Upper lobe of right lung (tissue), 1 donor: ENCODE measurements around the gene SIRT7. TPM values are rescaled to one million over a fixed set of nuclear protein-coding genes. Genes with fewer than 3 reads are reported as not detected.

Experiments
- ATAC-seq: fragments of 200-7000 bp; cut with Tn5 transposase; one replicate; pipeline ENCODE4 v1.9.1; 2020; ENCODE audit warnings: mild to moderate bottlenecking, moderate library complexity
- DNase-seq: peaks from one replicate; pipeline ENCODE4 v3.0.0-alpha.2; 2020
- H3K27ac ChIP-seq: fragments of 200-600 bp; one replicate; pipeline ENCODE4 v1.8.0; 2022
- H3K27me3 ChIP-seq: fragments of 200-600 bp; one replicate; pipeline ENCODE4 v1.8.0; 2022; ENCODE audit warnings: mild to moderate bottlenecking
- H3K36me3 ChIP-seq: fragments of 200-600 bp; one replicate; pipeline ENCODE4 v1.8.0; 2022
- H3K4me1 ChIP-seq: fragments of 200-600 bp; one replicate; pipeline ENCODE4 v1.8.0; 2022
- H3K4me3 ChIP-seq: fragments of 200-600 bp; one replicate; pipeline ENCODE4 v1.8.0; 2022; ENCODE audit warnings: mild to moderate bottlenecking
- H3K9me3 ChIP-seq: fragments of 200-600 bp; one replicate; pipeline ENCODE4 v1.8.0; 2022
- intact Hi-C: fragments of 100-400 bp; cut with DNase I; formaldehyde crosslinking; loops from one replicate; pipeline ENCODE4 v1.11.0; 2022
- total RNA-seq: library from RNA; stranded (reverse); fragmentation: NEBNext Ultra II Directional; extraction: Animal tissue kit (Norgen Biotek cat#: 25700); gene quantifications from one replicate; pipeline ENCODE4 v1.2.1, GENCODE V29; 2021
- TF ChIP-seq, protein P1 (sequence below): fragments of 200-600 bp; IDR thresholded peaks from one replicate; pipeline ENCODE4 v1.8.0; 2022; ENCODE audit warnings: antibody characterized with exemption
- donor health status: DM: no; HTN: yes; CAD: no; lungs with severe emphysema.

SIRT7 gene
- total RNA-seq, 1 donor from 2014 or later, result 27.5 TPM

DNA sequence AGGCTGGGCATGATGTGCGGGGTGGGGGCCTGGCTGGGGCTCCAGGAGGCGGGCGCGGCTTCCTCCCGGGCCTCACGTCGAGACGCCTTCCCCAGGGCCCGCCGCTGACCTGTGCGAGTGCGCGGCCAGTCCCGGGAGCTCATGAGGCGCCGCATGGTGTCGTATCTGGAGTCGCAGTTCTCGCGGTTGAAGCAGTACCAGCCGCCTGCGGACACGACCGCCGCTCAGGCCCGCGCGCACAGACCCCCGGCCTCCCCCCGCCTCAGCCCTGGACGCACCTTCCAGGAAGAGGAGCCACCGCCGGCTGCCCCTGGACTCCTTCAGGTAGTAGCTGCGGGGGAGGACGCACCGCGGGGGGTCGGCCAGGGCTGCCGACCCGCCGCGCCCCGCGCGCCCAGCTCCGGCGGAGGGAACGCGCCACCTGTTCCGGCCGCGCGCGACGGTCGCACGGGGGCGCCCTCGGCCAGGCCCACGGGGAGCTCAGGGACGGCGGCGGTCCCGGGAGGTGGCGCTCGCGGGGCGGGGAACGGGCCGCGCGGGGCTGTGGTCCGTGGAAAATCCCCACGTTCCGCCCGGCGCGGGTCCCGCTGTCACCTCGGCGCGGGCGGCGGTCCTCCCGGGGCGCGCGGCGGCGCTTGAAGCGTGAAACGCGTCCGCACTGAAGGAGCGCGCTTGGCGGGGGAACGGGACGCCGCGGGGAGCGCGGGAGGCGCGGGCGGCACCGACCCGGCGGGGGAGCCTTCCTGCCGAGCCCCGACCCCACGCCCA lies 41.6 kb upstream of the SIRT7 start:
- DNase-seq, result peak; percentile 88
- no peaks in the 10 kb centered on the region for H3K36me3 ChIP-seq
- intact Hi-C loops, result loop anchor here (2.0 to 10.0 kb wide), 2 partner anchors 61 to 195 kb away; no protein-coding TSS in a partner anchor
- H3K4me1 ChIP-seq, result peaks cover 9% of the 10 kb centered on the region
- no peak overlapping the region for H3K27ac ChIP-seq
- H3K27me3 ChIP-seq, result peaks cover 41% of the 10 kb centered on the region
- no peaks in the 10 kb centered on the region for H3K9me3 ChIP-seq
- H3K4me3 ChIP-seq, result peak overlapping the region; percentile 47
- TF ChIP-seq, protein P1, sequence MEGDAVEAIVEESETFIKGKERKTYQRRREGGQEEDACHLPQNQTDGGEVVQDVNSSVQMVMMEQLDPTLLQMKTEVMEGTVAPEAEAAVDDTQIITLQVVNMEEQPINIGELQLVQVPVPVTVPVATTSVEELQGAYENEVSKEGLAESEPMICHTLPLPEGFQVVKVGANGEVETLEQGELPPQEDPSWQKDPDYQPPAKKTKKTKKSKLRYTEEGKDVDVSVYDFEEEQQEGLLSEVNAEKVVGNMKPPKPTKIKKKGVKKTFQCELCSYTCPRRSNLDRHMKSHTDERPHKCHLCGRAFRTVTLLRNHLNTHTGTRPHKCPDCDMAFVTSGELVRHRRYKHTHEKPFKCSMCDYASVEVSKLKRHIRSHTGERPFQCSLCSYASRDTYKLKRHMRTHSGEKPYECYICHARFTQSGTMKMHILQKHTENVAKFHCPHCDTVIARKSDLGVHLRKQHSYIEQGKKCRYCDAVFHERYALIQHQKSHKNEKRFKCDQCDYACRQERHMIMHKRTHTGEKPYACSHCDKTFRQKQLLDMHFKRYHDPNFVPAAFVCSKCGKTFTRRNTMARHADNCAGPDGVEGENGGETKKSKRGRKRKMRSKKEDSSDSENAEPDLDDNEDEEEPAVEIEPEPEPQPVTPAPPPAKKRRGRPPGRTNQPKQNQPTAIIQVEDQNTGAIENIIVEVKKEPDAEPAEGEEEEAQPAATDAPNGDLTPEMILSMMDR, result peak; percentile 54
- ATAC-seq, result peak; percentile 93

DNA sequence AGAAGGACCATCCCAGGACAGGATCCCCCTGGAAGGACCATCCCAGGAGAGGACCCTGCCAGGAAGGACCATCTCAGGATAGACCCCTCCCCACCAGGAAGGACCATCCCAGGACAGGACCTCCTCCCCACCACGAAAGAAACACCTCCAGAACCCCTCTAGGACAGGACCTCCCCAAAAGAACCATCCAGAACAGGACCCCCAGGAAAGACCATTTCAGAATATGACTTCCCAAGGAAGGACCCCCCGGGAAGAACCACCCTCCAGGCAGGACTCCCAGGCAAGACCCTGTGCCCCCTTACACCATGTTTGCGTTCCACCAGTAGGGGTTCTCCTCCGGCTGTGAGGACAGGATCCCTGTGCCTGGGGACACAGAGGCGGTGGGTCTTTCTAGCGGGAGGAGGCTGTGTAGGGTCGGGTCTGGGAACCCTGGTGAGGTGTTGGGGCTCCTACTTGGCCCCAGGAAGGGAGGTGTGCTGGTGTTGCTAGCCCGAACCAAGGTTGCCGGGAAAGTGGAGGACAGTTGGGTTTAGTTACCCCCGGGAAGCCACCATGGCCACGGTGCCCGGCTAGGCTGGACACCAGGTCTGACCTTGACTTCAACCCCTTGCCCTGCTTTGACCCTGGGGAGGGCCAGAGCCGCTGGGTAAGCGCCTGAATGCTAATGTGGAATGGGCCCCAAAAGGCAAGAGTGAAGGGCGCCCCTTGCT lies 40.8 kb upstream of the SIRT7 start:
- Histone ChIP-seq H3K27me3 (peaks cover 41% of the 10 kb centered on the region), H3K4me1 (peaks cover 9% of the 10 kb centered on the region), H3K27ac (no peak overlapping the region), H3K36me3 (no peaks in the 10 kb centered on the region), H3K4me3 (no peak overlapping the region), H3K9me3 (no peaks in the 10 kb centered on the region)
- TF ChIP-seq, protein P1, result no peak
- ATAC-seq, result no peak
- no peak for DNase-seq
- intact Hi-C loops, result loop anchor here (2.0 kb wide), 1 partner anchor 62 kb away; no protein-coding TSS in a partner anchor

DNA sequence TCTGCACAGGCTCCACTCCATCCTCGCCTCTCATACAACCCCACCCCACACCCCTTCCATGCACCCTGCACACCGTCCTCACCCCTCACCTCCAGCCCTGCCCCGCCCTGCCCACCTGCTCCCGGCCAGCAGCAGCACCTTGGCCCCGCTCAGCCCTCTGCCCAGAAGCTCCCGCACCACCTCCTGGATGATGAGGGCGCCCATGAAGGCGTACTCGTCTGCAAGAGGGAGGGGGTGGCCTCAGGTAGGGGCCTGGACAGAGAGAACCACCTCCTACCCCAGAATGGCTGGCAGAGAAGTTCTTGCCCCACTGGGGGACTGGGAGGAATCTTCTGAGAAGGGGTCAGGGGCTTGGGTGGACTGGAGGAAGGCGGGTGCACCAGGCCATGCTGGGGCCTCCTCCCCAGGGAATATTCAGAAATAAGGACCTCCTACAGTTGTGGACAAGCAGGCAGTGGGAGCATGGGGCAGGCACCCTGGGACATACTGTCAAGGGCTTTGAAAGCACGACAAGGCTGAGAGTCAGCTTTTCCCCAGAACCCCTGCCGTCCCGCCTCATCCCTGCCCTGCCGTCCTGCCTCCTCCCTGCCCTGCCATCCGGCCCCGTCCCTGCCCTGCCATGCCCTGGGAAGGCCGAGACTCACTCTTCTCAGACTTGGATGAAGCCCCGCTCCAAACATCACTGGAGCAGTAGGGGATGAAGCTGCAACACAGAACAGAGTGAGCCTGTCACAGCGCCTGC lies 39.9 kb upstream of the SIRT7 start:
- ATAC-seq (no peak), DNase-seq (no peak)
- no peak overlapping the region for H3K4me3 ChIP-seq
- TF ChIP-seq, protein P1, result no peak
- H3K4me1 ChIP-seq, result peaks cover 9% of the 10 kb centered on the region
- no peaks in the 10 kb centered on the region for H3K36me3 ChIP-seq
- no peaks in the 10 kb centered on the region for H3K9me3 ChIP-seq
- peaks cover 41% of the 10 kb centered on the region for H3K27me3 ChIP-seq
- intact Hi-C loops, result loop anchor here (2.0 kb wide), 1 partner anchor 63 kb away; no protein-coding TSS in a partner anchor
- H3K27ac ChIP-seq, result no peak overlapping the region

DNA sequence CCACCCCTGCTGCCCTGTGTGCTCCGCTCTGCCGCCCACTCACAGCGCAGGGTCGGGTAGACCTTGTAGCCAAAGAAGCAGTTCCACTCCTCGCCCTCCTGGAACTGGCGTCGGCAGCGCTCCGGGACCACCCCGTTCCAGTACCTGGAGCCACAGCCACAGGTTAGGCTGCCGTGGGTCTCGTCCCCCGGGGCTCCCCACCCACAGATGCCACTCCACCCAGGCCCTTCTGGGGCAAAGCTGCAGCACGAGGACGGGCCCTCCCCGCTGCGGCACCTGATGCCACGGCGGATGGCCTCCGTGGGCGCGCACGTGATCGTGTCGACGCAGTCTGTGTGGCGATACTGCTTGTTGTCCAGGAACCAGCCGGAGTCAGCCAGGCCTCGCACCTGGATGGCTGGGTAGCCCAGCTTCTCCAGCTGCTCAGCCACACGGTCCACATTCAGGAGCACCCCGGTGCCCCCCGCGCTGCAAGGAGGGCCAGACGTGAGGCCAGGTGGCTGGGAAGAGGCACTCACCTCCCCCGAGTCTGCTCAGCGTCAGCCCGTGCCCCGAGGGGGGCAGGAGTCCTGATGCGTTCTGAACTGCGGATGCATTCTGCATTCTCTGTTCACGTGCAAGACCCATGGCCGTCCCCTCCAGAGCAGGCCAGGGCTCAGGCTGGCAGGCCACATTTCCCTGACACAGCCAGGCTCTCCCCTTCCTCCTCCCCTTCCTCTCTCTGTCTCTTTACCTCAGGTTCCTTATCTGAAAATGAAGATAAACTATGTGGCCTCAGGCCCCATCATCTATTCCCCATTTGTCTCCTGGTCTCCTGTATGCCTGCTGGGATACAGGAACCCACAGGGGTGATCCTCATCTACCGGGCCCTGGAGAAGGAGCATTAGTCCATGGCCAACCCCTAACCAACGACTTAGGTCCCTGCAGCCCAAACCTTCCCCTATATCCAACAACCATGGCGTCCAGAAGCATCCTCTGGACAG lies 38.9 kb upstream of the SIRT7 start:
- intact Hi-C loops, result no loop called here

More for the DNA sequence above, 38.9 kb upstream of the SIRT7 start:
- Histone ChIP-seq H3K27me3 (peaks cover 32% of the 10 kb centered on the region), H3K36me3 (no peaks in the 10 kb centered on the region), H3K4me1 (peaks cover 9% of the 10 kb centered on the region), H3K27ac (no peak overlapping the region), H3K4me3 (no peak overlapping the region), H3K9me3 (no peaks in the 10 kb centered on the region)
- ATAC-seq (no peak), DNase-seq (peak; percentile 61)
- TF ChIP-seq, protein P1, result no peak
